ENCODE results near the gene AHCYL2. TPM values are rescaled to one million over a fixed set of nuclear protein-coding genes. Genes with fewer than 3 reads are reported as not detected.

The AHCYL2 gene
- polyA plus RNA-seq, 1 donor from 2014 or later: 39.9 TPM

DNA sequence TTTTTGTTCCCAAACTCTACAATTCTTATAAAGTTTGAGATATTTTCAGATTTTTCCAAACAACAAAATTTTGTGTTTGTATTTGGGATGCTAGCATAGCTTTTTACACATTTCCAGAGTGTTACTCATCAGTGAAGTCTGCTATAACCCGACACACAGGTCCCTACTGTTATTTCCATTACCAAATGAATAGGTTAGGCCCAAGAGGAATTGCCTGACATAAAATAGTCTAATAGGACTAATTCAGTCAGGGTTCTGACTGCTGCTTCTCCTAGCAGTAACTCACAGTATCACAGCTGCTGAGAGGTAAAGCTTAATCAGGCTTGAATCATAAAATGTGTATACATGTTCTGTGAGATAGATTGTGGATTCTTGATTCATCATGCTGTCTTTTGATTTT, 160.3 kb downstream of the AHCYL2 start:
- no peaks in the 10 kb centered on the region for H3F3A ChIP-seq (ENCODE audit: insufficient read depth, low read length, poor library complexity, severe bottlenecking)

DNA sequence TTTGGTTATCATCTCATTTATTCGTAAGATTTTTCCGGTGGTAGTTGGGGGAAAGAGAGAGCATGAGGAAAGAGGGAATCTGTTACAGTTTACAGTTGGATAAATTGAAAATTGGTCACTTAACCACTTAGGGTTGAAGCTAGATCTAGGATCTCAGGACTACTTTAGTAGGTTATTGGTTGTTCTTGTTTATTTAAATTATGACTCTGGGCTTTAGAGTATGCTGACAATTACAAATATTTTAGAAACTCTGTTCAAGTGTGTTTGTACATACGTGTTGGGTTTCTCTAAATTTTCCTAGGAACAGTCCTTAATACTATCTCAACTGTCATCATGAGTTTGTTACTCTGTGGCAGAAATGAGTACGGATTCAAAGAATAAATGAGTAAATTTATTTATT, 160.8 kb downstream of the AHCYL2 start:
- H3K27me3 ChIP-seq (ENCODE audit: insufficient read depth, low read depth, low read length): no peaks in the 10 kb centered on the region
- no peak overlapping the region for H3K4me3 ChIP-seq (ENCODE audit: low read length)
- no peaks in the 10 kb centered on the region for H3F3A ChIP-seq (ENCODE audit: insufficient read depth, low read length, poor library complexity, severe bottlenecking)
- no peak overlapping the region for H3K27ac ChIP-seq (ENCODE audit: low read length)
- no peaks in the 10 kb centered on the region for H3K9me3 ChIP-seq (ENCODE audit: low read length)
- H3K9me2 ChIP-seq (ENCODE audit: insufficient read depth, low read length): no peaks in the 10 kb centered on the region
- no peak for TF ChIP-seq MXI1 (conservative IDR thresholded peaks at IDR 0.05; ENCODE audit: poor library complexity, severe bottlenecking)
- no peaks in the 10 kb centered on the region for H4K20me1 ChIP-seq (ENCODE audit: insufficient read depth)
- H3K36me3 ChIP-seq (ENCODE audit: insufficient read depth, low read length): peaks cover 5% of the 10 kb centered on the region
- no peak overlapping the region for H2AFZ ChIP-seq (ENCODE audit: low read depth, low read length)
- H3K79me2 ChIP-seq (replicated peaks; ENCODE audit: insufficient read depth, low read length): no peaks in the 10 kb centered on the region
- H3K4me2 ChIP-seq (ENCODE audit: low read length): no peak overlapping the region
- H3K9ac ChIP-seq (ENCODE audit: low read length): no peak overlapping the region

More for the DNA sequence above, 160.3 kb downstream of the AHCYL2 start:
- H2AFZ ChIP-seq (ENCODE audit: low read depth, low read length): no peak overlapping the region
- H4K20me1 ChIP-seq (ENCODE audit: insufficient read depth): no peaks in the 10 kb centered on the region
- no peak overlapping the region for H3K27ac ChIP-seq (ENCODE audit: low read length)
- no peaks in the 10 kb centered on the region for H3K79me2 ChIP-seq (replicated peaks; ENCODE audit: insufficient read depth, low read length)
- TF ChIP-seq, protein P1, sequence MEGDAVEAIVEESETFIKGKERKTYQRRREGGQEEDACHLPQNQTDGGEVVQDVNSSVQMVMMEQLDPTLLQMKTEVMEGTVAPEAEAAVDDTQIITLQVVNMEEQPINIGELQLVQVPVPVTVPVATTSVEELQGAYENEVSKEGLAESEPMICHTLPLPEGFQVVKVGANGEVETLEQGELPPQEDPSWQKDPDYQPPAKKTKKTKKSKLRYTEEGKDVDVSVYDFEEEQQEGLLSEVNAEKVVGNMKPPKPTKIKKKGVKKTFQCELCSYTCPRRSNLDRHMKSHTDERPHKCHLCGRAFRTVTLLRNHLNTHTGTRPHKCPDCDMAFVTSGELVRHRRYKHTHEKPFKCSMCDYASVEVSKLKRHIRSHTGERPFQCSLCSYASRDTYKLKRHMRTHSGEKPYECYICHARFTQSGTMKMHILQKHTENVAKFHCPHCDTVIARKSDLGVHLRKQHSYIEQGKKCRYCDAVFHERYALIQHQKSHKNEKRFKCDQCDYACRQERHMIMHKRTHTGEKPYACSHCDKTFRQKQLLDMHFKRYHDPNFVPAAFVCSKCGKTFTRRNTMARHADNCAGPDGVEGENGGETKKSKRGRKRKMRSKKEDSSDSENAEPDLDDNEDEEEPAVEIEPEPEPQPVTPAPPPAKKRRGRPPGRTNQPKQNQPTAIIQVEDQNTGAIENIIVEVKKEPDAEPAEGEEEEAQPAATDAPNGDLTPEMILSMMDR (IDR thresholded peaks at IDR 0.05; ENCODE audit: poor library complexity, severe bottlenecking): no peak
- TF ChIP-seq RAD21 (conservative IDR thresholded peaks at IDR 0.05) (no peak), EZH2 (IDR thresholded peaks at IDR 0.05; ENCODE audit: borderline replicate concordance, insufficient read depth, low read length, poor library complexity, severe bottlenecking) (no peak), TAF1 (IDR thresholded peaks at IDR 0.05; ENCODE audit: low read depth) (no peak), MXI1 (conservative IDR thresholded peaks at IDR 0.05; ENCODE audit: poor library complexity, severe bottlenecking) (no peak), POLR2AphosphoS5 (IDR thresholded peaks at IDR 0.05) (no peak), EP300 (conservative IDR thresholded peaks at IDR 0.05; ENCODE audit: poor library complexity, severe bottlenecking) (no peak), SMC3 (conservative IDR thresholded peaks at IDR 0.05; ENCODE audit: poor library complexity) (no peak)
- TF ChIP-seq, protein P2, sequence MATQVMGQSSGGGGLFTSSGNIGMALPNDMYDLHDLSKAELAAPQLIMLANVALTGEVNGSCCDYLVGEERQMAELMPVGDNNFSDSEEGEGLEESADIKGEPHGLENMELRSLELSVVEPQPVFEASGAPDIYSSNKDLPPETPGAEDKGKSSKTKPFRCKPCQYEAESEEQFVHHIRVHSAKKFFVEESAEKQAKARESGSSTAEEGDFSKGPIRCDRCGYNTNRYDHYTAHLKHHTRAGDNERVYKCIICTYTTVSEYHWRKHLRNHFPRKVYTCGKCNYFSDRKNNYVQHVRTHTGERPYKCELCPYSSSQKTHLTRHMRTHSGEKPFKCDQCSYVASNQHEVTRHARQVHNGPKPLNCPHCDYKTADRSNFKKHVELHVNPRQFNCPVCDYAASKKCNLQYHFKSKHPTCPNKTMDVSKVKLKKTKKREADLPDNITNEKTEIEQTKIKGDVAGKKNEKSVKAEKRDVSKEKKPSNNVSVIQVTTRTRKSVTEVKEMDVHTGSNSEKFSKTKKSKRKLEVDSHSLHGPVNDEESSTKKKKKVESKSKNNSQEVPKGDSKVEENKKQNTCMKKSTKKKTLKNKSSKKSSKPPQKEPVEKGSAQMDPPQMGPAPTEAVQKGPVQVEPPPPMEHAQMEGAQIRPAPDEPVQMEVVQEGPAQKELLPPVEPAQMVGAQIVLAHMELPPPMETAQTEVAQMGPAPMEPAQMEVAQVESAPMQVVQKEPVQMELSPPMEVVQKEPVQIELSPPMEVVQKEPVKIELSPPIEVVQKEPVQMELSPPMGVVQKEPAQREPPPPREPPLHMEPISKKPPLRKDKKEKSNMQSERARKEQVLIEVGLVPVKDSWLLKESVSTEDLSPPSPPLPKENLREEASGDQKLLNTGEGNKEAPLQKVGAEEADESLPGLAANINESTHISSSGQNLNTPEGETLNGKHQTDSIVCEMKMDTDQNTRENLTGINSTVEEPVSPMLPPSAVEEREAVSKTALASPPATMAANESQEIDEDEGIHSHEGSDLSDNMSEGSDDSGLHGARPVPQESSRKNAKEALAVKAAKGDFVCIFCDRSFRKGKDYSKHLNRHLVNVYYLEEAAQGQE (IDR thresholded peaks at IDR 0.05; ENCODE audit: borderline replicate concordance): no peak
- no peaks in the 10 kb centered on the region for H3K9me3 ChIP-seq (ENCODE audit: low read length)
- no peak overlapping the region for H3K9ac ChIP-seq (ENCODE audit: low read length)
- no peak overlapping the region for H3K4me2 ChIP-seq (ENCODE audit: low read length)
- peaks cover 5% of the 10 kb centered on the region for H3K36me3 ChIP-seq (ENCODE audit: insufficient read depth, low read length)
- no peaks in the 10 kb centered on the region for H3K27me3 ChIP-seq (ENCODE audit: insufficient read depth, low read depth, low read length)
- H3K4me3 ChIP-seq (ENCODE audit: low read length): no peak overlapping the region
- H3K9me2 ChIP-seq (ENCODE audit: insufficient read depth, low read length): no peaks in the 10 kb centered on the region

DNA sequence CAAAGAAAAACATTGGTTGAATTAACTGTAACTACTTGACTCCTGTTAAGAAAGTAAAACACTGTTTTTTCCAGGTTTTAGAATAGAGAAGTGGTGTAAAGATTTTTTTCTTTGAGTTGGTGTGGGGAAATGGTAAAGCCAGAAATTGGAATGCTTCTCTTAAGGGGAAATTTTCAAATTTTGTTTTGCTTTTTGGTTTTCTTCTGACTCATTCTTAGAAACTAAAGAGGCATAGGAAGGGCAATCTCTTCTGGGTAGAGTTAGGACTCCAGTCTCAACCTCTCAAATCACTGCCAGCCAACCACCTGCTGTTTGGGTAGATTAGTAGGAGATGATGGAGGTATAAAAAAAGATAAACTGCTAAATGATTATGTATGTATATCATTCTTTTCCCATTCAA, 161.7 kb downstream of the AHCYL2 start:
- H3F3A ChIP-seq (ENCODE audit: insufficient read depth, low read length, poor library complexity, severe bottlenecking): no peaks in the 10 kb centered on the region
- H3K79me2 ChIP-seq (replicated peaks; ENCODE audit: insufficient read depth, low read length): no peaks in the 10 kb centered on the region
- H3K4me2 ChIP-seq (ENCODE audit: low read length): no peak overlapping the region
- no peaks in the 10 kb centered on the region for H4K20me1 ChIP-seq (ENCODE audit: insufficient read depth)
- H3K36me3 ChIP-seq (ENCODE audit: insufficient read depth, low read length): peaks cover 9% of the 10 kb centered on the region
- no peak overlapping the region for H3K9ac ChIP-seq (ENCODE audit: low read length)
- H3K27ac ChIP-seq (ENCODE audit: low read length): no peak overlapping the region
- no peaks in the 10 kb centered on the region for H3K9me3 ChIP-seq (ENCODE audit: low read length)
- no peaks in the 10 kb centered on the region for H3K27me3 ChIP-seq (ENCODE audit: insufficient read depth, low read depth, low read length)
- no peak overlapping the region for H3K4me3 ChIP-seq (ENCODE audit: low read length)
- TF ChIP-seq EZH2 (IDR thresholded peaks at IDR 0.05; ENCODE audit: borderline replicate concordance, insufficient read depth, low read length, poor library complexity, severe bottlenecking) (no peak), POLR2AphosphoS5 (IDR thresholded peaks at IDR 0.05) (no peak), EP300 (conservative IDR thresholded peaks at IDR 0.05; ENCODE audit: poor library complexity, severe bottlenecking) (no peak), RAD21 (conservative IDR thresholded peaks at IDR 0.05) (no peak), TAF1 (IDR thresholded peaks at IDR 0.05; ENCODE audit: low read depth) (no peak), SMC3 (conservative IDR thresholded peaks at IDR 0.05; ENCODE audit: poor library complexity) (no peak)
- no peaks in the 10 kb centered on the region for H3K9me2 ChIP-seq (ENCODE audit: insufficient read depth, low read length)
- H2AFZ ChIP-seq (ENCODE audit: low read depth, low read length): no peak overlapping the region

All from neural cell (in vitro differentiated cells).